ENCODE results near the gene NEDD4L. TPM values are rescaled to one million over a fixed set of nuclear protein-coding genes. Genes with fewer than 3 reads are reported as not detected.

NEDD4L gene
- total and polyA plus RNA-seq, 2 experiments from 2014 or later = 36.2 to 72.3 TPM

DNA sequence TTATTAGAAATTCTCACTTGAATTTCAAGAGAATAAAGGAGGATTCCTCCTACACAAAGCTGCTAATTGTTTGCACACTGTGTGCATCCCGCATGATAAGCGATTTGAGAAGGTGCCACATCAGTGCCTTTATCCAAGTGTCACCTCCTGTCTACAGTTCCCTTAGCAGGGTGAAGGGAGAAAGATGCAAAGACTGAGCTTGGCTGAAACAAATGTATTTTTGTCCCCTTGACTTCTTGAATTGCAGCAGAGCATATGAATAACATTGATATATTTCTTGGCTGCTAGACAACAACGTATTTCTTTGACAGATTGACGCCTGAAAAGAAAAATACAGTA, 255.1 kb downstream of the NEDD4L start:
- no peak overlapping the region for H2AFZ ChIP-seq
- H3K27me3 Mint-ChIP-seq (ENCODE audit: insufficient read depth, low read depth, poor library complexity) = peaks cover 2% of the 10 kb centered on the region
- peaks cover 39% of the 10 kb centered on the region for H3K79me2 ChIP-seq (replicated peaks; ENCODE audit: insufficient read depth)

More for the DNA sequence above, 255.1 kb downstream of the NEDD4L start:
- no peak for DNase-seq (ENCODE audit: low spot score)
- Mint-ChIP-seq H3K27ac (no peak overlapping the region), H3K36me3 (ENCODE audit: low read depth) (no peaks in the 10 kb centered on the region), H3K9me3 (no peaks in the 10 kb centered on the region), H3K4me1 (peaks cover 3% of the 10 kb centered on the region; the same call in 2 of the 3 replicates), H3K4me3 (no peak overlapping the region)
- H3K27me3 ChIP-seq (ENCODE audit: insufficient read depth) = no peaks in the 10 kb centered on the region
- no peaks in the 10 kb centered on the region for H3K36me3 ChIP-seq (ENCODE audit: insufficient read depth)
- H3K4me3 ChIP-seq = no peak overlapping the region
- no peaks in the 10 kb centered on the region for H3F3A ChIP-seq (replicated peaks; ENCODE audit: low read depth)
- peaks cover 4% of the 10 kb centered on the region; the same call in 1 of the 2 replicates for H4K20me1 ChIP-seq (replicated peaks; ENCODE audit: insufficient read depth)
- H3K4me1 ChIP-seq (ENCODE audit: insufficient read depth) = no peaks in the 10 kb centered on the region
- H3K27ac ChIP-seq (ENCODE audit: low read depth) = no peak overlapping the region
- no peaks in the 10 kb centered on the region for H3K9me2 ChIP-seq (ENCODE audit: insufficient read depth)
- ATAC-seq = no peak
- no peak overlapping the region for H3K4me2 ChIP-seq
- TF ChIP-seq EZH2phosphoT487 (IDR thresholded peaks at IDR 0.05; ENCODE audit: unreplicated experiment) (no peak), NANOG (IDR thresholded peaks at IDR 0.05; ENCODE audit: borderline replicate concordance) (no peak), ZNF331 (CRISPR knock-in tag; IDR thresholded peaks at IDR 0.05; ENCODE audit: low read depth) (no peak), ZNF462 (CRISPR knock-in tag; IDR thresholded peaks at IDR 0.05) (no peak), CREB1 (CRISPR knock-in tag; IDR thresholded peaks at IDR 0.05; ENCODE audit: low read depth) (no peak), POLR2AphosphoS5 (IDR thresholded peaks at IDR 0.05; ENCODE audit: low read depth) (no peak), STAT1 (IDR thresholded peaks at IDR 0.05; ENCODE audit: unreplicated experiment) (no peak), EZH2 (IDR thresholded peaks at IDR 0.05; ENCODE audit: low read depth, unreplicated experiment) (no peak), ZNF114 (CRISPR knock-in tag; IDR thresholded peaks at IDR 0.05) (no peak), JUNB (IDR thresholded peaks at IDR 0.05; ENCODE audit: unreplicated experiment) (no peak)
- TF ChIP-seq, protein P1, sequence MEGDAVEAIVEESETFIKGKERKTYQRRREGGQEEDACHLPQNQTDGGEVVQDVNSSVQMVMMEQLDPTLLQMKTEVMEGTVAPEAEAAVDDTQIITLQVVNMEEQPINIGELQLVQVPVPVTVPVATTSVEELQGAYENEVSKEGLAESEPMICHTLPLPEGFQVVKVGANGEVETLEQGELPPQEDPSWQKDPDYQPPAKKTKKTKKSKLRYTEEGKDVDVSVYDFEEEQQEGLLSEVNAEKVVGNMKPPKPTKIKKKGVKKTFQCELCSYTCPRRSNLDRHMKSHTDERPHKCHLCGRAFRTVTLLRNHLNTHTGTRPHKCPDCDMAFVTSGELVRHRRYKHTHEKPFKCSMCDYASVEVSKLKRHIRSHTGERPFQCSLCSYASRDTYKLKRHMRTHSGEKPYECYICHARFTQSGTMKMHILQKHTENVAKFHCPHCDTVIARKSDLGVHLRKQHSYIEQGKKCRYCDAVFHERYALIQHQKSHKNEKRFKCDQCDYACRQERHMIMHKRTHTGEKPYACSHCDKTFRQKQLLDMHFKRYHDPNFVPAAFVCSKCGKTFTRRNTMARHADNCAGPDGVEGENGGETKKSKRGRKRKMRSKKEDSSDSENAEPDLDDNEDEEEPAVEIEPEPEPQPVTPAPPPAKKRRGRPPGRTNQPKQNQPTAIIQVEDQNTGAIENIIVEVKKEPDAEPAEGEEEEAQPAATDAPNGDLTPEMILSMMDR (conservative IDR thresholded peaks at IDR 0.05; ENCODE audit: low read depth in 2 of 2) = no peak
- TF ChIP-seq, protein P2, sequence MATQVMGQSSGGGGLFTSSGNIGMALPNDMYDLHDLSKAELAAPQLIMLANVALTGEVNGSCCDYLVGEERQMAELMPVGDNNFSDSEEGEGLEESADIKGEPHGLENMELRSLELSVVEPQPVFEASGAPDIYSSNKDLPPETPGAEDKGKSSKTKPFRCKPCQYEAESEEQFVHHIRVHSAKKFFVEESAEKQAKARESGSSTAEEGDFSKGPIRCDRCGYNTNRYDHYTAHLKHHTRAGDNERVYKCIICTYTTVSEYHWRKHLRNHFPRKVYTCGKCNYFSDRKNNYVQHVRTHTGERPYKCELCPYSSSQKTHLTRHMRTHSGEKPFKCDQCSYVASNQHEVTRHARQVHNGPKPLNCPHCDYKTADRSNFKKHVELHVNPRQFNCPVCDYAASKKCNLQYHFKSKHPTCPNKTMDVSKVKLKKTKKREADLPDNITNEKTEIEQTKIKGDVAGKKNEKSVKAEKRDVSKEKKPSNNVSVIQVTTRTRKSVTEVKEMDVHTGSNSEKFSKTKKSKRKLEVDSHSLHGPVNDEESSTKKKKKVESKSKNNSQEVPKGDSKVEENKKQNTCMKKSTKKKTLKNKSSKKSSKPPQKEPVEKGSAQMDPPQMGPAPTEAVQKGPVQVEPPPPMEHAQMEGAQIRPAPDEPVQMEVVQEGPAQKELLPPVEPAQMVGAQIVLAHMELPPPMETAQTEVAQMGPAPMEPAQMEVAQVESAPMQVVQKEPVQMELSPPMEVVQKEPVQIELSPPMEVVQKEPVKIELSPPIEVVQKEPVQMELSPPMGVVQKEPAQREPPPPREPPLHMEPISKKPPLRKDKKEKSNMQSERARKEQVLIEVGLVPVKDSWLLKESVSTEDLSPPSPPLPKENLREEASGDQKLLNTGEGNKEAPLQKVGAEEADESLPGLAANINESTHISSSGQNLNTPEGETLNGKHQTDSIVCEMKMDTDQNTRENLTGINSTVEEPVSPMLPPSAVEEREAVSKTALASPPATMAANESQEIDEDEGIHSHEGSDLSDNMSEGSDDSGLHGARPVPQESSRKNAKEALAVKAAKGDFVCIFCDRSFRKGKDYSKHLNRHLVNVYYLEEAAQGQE (IDR thresholded peaks at IDR 0.05; ENCODE audit: unreplicated experiment) = no peak
- TF ChIP-seq, protein P3, sequence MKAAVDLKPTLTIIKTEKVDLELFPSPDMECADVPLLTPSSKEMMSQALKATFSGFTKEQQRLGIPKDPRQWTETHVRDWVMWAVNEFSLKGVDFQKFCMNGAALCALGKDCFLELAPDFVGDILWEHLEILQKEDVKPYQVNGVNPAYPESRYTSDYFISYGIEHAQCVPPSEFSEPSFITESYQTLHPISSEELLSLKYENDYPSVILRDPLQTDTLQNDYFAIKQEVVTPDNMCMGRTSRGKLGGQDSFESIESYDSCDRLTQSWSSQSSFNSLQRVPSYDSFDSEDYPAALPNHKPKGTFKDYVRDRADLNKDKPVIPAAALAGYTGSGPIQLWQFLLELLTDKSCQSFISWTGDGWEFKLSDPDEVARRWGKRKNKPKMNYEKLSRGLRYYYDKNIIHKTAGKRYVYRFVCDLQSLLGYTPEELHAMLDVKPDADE (IDR thresholded peaks at IDR 0.05) = no peak
